Activated T-cell treated with anti-CD3 and anti-CD28 coated beads, Interleukin-2, amount 50 U/mL, for 24 hours (primary cell): ENCODE data around the gene ZNF672.

Experiments
- DNase-seq: peaks from one replicate; pipeline ENCODE4 v3.0.0-alpha.2; 2020
- H3K27ac Mint-ChIP-seq: 2 replicates; pipeline ENCODE4 v1.8.0; 2020; ENCODE audit warnings: mild to moderate bottlenecking, mixed read lengths
- H3K27me3 Mint-ChIP-seq: 2 replicates; pipeline ENCODE4 v1.8.0; 2020; ENCODE audit warnings: mixed read lengths
- H3K36me3 Mint-ChIP-seq: 2 replicates; pipeline ENCODE4 v1.8.0; 2020; ENCODE audit warnings: low read depth, mixed read lengths
- H3K4me1 Mint-ChIP-seq: 2 replicates; pipeline ENCODE4 v1.8.0; 2020; ENCODE audit warnings: low read depth, mixed read lengths
- H3K4me3 Mint-ChIP-seq: 2 replicates; pipeline ENCODE4 v1.8.0; 2020; ENCODE audit warnings: mild to moderate bottlenecking, moderate library complexity, mixed read lengths
- H3K9me3 Mint-ChIP-seq: 2 replicates; pipeline ENCODE4 v1.8.0; 2020; ENCODE audit warnings: mixed read lengths

Gene ZNF672

DNA sequence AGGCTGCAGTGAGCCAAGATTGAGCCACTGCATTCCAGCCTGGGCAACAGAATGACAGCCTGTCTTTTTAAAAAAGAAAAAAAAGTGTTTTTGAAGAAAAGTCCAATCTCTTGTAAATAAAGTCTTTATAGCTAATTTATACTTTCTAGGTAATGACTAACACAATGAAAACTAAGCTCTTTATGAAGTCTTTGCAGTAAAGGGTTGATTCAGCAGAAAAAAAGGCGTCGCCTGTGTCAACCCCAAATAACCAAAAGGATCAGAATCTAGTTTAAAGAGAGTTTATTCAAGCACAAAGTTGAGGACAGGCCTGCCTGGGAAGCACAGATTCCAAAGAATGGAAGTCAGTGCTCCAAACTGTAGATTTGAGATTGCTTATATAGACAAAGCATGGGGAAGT lies 53.7 kb downstream of the ZNF672 start:
- Mint-ChIP-seq H3K36me3 (no peaks in the 10 kb centered on the region), H3K4me1 (peaks cover 1% of the 10 kb centered on the region), H3K27me3 (peaks cover 44% of the 10 kb centered on the region), H3K27ac (no peak overlapping the region), H3K4me3 (no peak overlapping the region), H3K9me3 (no peaks in the 10 kb centered on the region)
- no peak for DNase-seq

DNA sequence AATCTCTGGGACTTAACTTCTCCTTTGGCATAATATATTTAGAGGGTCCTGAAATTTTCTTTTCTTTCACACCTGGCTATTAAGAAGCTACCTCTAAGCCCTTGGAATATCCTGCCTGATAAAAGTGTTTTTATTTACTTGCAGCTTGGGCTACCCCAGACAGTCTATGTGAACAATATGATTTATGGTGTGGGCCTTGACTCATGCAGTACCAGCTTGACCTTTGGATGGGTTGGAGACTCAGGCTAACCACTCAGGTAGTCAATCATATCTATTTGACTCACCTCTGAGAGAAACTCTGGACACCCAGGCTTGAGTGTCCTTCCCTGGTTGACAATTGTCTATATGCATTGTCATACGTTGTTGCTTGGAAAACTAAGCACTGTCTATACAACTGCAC lies 54.6 kb downstream of the ZNF672 start:
- Mint-ChIP-seq H3K9me3 (no peaks in the 10 kb centered on the region), H3K4me1 (peaks cover 1% of the 10 kb centered on the region), H3K27ac (no peak overlapping the region), H3K27me3 (peaks cover 51% of the 10 kb centered on the region), H3K4me3 (no peak overlapping the region), H3K36me3 (no peaks in the 10 kb centered on the region)
- no peak for DNase-seq

DNA sequence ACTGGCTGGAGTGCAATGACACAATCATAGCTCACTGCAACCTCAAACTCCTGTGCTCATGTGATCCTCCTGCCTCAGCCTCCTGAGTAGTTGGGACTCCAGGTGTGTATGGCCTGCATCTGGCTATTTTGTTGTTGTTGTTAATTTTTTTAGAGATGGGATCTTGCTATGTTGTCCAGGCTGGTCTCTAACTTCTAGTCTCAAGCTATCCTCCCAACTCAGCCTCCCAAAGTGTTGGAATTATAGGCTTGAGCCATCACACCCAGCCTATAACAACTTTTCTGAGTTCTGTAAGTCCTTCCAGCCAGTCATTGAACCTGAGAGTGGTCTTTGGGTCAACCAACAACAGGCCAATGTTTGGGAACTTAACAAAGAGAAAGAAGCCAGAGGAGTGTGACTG lies 56.8 kb downstream of the ZNF672 start:
- no peak for DNase-seq
- H3K4me3 Mint-ChIP-seq: no peak overlapping the region
- H3K27me3 Mint-ChIP-seq: peaks cover 68% of the 10 kb centered on the region
- no peaks in the 10 kb centered on the region for H3K9me3 Mint-ChIP-seq
- no peak overlapping the region for H3K27ac Mint-ChIP-seq
- H3K36me3 Mint-ChIP-seq: no peaks in the 10 kb centered on the region
- peaks cover 1% of the 10 kb centered on the region for H3K4me1 Mint-ChIP-seq

GRCh38 chr1:248897412-248898337 lies 59.7 kb downstream of the ZNF672 start:
- H3K27me3 Mint-ChIP-seq: peaks cover 54% of the 10 kb centered on the region
- no peak overlapping the region for H3K27ac Mint-ChIP-seq
- DNase-seq: no peak
- H3K4me1 Mint-ChIP-seq: peaks cover 1% of the 10 kb centered on the region
- no peak overlapping the region for H3K4me3 Mint-ChIP-seq
- no peaks in the 10 kb centered on the region for H3K36me3 Mint-ChIP-seq
- no peaks in the 10 kb centered on the region for H3K9me3 Mint-ChIP-seq
